HFFc6 (cell line): ENCODE data around the gene SERPINA5. TPM values are rescaled to one million over a fixed set of nuclear protein-coding genes. Genes with fewer than 3 reads are reported as not detected.

Source experiments
- DNase-seq: peaks from one replicate; pipeline ENCODE4 v3.0.0-alpha.2; 2018
- H3K27ac Mint-ChIP-seq: 2 replicates; pipeline ENCODE4 v1.8.0; 2020; ENCODE audit warnings: mild to moderate bottlenecking, mixed read lengths
- H3K27me3 Mint-ChIP-seq: 2 replicates; pipeline ENCODE4 v1.8.0; 2021; ENCODE audit warnings: mild to moderate bottlenecking, moderate library complexity, mixed read lengths; ENCODE audit not compliant: insufficient read depth
- H3K36me3 Mint-ChIP-seq: 2 replicates; pipeline ENCODE4 v1.8.0; 2021; ENCODE audit warnings: low read depth, mixed read lengths
- H3K4me1 Mint-ChIP-seq: 2 replicates; pipeline ENCODE4 v1.8.0; 2020; ENCODE audit warnings: low read depth, mixed read lengths
- H3K4me3 Mint-ChIP-seq: 2 replicates; pipeline ENCODE4 v1.8.0; 2020; ENCODE audit warnings: mild to moderate bottlenecking, moderate library complexity, mixed read lengths
- H3K9me3 Mint-ChIP-seq: 2 replicates; pipeline ENCODE4 v1.8.0; 2020; ENCODE audit warnings: mild to moderate bottlenecking, mixed read lengths
- total RNA-seq, 6 experiments: library from RNA; stranded (reverse); fragmentation: NEBNext Ultra II Directional; extraction: Animal tissue kit (Norgen Biotek cat#: 25700); gene quantifications; 2 replicates in 1 of 6; 3 replicates in 5 of 6; pipeline ENCODE4 v1.2.3, GENCODE V29; 2021
- TF ChIP-seq, protein P1 (sequence below): fragments of 200-600 bp; sonication (generic); IDR thresholded peaks from 2 replicates; pipeline ENCODE4 v1.5.0; 2021; ENCODE audit warnings: antibody characterized with exemption, mild to moderate bottlenecking

Gene SERPINA5
- total RNA-seq, 6 experiments from 2014 or later, result not detected

DNA sequence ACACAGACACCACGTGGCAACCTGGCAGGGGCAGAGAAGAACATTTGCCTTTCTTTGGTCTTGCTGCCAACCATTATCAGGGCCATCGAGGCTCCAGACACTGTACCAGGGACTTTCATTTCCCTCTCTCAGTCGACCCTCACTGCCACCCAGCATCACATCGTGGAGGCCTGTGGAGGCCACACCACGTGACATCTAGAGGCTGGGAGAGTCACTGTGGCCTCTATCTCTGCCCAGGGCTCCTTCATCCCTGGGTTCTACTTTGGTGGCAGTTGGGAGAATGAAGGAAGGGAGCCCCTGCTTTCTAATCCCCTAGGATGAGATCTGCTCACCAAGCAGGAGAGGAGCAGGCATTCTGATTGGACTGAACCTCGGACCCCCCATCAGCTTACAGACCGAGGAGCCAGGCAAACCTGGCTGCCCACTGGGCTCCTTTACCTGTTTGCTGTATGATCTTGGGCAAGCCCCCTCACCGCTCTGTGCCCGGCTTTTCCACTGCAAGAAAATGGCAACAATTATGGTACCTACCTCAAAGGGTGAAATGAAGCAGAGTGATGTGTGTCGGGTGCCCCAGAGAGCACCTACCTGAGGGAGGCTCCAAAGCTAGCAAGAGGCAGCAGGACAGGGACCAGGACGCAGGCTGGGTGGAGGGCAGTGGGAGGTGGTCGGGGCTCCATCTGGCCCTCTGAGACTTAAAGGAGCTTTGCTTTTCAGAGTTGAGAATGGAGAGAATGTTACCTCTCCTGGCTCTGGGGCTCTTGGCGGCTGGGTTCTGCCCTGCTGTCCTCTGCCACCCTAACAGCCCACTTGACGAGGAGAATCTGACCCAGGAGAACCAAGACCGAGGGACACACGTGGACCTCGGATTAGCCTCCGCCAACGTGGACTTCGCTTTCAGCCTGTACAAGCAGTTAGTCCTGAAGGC is 32.8 kb downstream of the SERPINA5 start:
- Mint-ChIP-seq H3K36me3 (peaks cover 5% of the 10 kb centered on the region; the same call in 1 of the 2 replicates), H3K4me1 (no peaks in the 10 kb centered on the region), H3K4me3 (no peak overlapping the region), H3K27me3 (peaks cover 6% of the 10 kb centered on the region; the same call in 1 of the 2 replicates), H3K9me3 (peaks cover 59% of the 10 kb centered on the region), H3K27ac (no peak overlapping the region)
- no peak for DNase-seq
- TF ChIP-seq, protein P1, sequence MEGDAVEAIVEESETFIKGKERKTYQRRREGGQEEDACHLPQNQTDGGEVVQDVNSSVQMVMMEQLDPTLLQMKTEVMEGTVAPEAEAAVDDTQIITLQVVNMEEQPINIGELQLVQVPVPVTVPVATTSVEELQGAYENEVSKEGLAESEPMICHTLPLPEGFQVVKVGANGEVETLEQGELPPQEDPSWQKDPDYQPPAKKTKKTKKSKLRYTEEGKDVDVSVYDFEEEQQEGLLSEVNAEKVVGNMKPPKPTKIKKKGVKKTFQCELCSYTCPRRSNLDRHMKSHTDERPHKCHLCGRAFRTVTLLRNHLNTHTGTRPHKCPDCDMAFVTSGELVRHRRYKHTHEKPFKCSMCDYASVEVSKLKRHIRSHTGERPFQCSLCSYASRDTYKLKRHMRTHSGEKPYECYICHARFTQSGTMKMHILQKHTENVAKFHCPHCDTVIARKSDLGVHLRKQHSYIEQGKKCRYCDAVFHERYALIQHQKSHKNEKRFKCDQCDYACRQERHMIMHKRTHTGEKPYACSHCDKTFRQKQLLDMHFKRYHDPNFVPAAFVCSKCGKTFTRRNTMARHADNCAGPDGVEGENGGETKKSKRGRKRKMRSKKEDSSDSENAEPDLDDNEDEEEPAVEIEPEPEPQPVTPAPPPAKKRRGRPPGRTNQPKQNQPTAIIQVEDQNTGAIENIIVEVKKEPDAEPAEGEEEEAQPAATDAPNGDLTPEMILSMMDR, result no peak

DNA sequence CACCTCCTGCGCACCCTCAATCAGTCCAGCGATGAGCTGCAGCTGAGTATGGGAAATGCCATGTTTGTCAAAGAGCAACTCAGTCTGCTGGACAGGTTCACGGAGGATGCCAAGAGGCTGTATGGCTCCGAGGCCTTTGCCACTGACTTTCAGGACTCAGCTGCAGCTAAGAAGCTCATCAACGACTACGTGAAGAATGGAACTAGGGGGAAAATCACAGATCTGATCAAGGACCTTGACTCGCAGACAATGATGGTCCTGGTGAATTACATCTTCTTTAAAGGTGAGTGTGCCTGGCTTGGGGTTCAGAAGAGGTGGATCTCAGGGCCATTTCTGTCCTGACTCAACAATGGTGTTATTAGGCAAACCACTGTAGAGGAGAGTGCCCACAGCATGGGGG is 33.6 kb downstream of the SERPINA5 start:
- Mint-ChIP-seq H3K36me3 (peaks cover 5% of the 10 kb centered on the region; the same call in 1 of the 2 replicates), H3K4me3 (no peak overlapping the region), H3K4me1 (no peaks in the 10 kb centered on the region), H3K27me3 (peaks cover 6% of the 10 kb centered on the region; the same call in 1 of the 2 replicates), H3K27ac (no peak overlapping the region), H3K9me3 (peaks cover 59% of the 10 kb centered on the region)
- TF ChIP-seq, protein P1, result no peak
- DNase-seq, result no peak

DNA sequence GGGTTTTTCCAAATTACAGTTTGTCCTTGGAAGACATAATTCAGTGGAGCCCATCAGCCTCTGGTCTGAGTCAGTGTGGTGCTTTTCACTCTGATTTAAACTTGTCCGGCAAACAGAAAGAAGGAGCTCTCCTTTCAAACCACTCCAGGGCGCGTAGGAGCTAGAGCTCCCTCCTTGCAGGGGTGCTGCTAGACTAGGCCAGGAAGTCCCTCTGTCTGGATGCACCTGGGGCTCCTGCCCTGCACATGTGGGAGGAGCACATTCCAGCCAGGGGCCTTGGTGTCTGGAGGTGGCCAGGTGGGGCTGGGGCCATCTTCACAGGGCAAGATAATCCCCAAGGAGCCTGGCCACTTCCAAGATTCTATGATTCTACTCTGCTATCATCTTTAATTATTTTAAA is 34.0 kb downstream of the SERPINA5 start:
- no peak overlapping the region for H3K4me3 Mint-ChIP-seq
- H3K27ac Mint-ChIP-seq, result no peak overlapping the region

DNA sequence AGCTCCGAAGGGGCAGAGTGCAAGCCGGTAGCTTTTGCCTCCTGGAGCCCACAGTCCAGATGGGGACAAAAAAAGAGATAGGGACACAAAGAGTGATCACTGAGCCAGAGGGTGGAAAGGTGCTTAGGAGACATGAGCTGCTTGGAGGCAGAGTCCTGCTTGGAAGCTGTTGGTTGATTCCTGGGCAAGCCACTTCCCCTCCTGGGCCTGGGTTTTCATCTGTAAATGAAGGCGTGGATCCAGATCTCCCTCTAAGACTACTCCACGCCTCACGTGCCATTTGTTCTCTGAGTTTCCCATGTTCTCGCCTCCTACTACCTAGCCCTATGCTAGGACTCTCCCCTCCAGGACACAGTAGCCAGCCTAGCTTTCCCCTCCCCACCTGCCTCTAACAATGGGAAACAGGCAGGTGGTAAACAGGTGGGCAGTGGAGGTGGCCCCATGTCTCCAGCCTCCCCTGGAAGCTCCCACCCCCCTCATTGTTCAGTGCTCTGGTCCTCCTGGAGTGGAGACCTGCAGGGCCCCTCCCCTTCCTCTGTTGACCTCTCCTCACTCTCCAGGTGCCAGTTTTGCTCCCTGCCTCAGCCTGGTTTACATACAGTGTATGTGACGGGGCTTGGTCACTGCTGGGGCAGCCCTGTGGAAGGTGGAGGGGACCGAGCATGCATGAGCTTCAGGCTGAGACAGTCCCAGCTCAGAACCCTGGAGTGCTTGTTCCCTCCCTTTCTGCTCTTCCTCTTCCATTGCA is 34.8 kb downstream of the SERPINA5 start:
- DNase-seq, result no peak
- TF ChIP-seq, protein P1, result no peak
- H3K9me3 Mint-ChIP-seq, result peaks cover 64% of the 10 kb centered on the region
- H3K36me3 Mint-ChIP-seq, result peaks cover 5% of the 10 kb centered on the region
- no peak overlapping the region for H3K27ac Mint-ChIP-seq
- H3K27me3 Mint-ChIP-seq, result peaks cover 6% of the 10 kb centered on the region; the same call in 1 of the 2 replicates
- H3K4me1 Mint-ChIP-seq, result no peaks in the 10 kb centered on the region
- H3K4me3 Mint-ChIP-seq, result no peak overlapping the region

More for the DNA sequence above, 34.0 kb downstream of the SERPINA5 start:
- Mint-ChIP-seq H3K9me3 (peaks cover 63% of the 10 kb centered on the region), H3K4me1 (no peaks in the 10 kb centered on the region), H3K36me3 (peaks cover 5% of the 10 kb centered on the region), H3K27me3 (peaks cover 6% of the 10 kb centered on the region; the same call in 1 of the 2 replicates)
- TF ChIP-seq, protein P1, result no peak
- no peak for DNase-seq

DNA sequence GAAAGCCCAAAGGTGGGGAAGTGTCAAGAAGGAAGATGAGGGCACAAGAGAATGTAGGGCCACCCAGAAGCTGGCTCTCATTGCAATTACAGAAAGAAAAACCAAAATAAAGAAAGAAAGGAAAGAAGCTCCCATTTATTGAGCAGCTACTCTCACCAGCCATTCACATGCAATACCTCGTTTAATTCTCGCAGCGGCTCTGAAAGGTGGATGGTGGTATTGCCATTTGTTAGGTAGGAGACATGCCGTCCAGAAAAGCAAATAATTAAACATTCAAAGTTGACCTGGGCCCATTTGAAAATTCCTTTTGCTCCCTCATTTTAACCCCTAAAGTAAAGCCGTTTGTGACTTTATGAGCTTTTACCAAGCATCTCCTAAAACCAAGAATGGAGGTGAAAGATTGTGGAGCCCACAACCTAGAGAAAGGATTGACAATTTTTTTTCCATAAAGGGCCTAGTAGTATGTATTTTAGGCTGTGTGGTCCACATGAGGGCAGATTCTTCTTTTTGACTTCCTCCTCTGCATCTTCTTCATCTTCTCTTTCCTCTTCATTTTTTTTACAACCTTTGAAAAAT is 36.2 kb downstream of the SERPINA5 start:
- H3K27ac Mint-ChIP-seq, result no peak overlapping the region
- TF ChIP-seq, protein P1, result no peak
- peaks cover 5% of the 10 kb centered on the region for H3K36me3 Mint-ChIP-seq
- H3K27me3 Mint-ChIP-seq, result peaks cover 6% of the 10 kb centered on the region; the same call in 1 of the 2 replicates
- no peak for DNase-seq
- no peak overlapping the region for H3K4me3 Mint-ChIP-seq
- H3K4me1 Mint-ChIP-seq, result no peaks in the 10 kb centered on the region
- peaks cover 69% of the 10 kb centered on the region for H3K9me3 Mint-ChIP-seq
